Measurements from ENCODE around the gene FANCE. TPM values are rescaled to one million over a fixed set of nuclear protein-coding genes. Genes with fewer than 3 reads are reported as not detected.
A peak's percentile ranks its signal among the peaks of the same experiment; 100 is the strongest.

FANCE gene
- total RNA-seq, 2 donors from 2014 or later, result 4.9 to 9.2 TPM

DNA sequence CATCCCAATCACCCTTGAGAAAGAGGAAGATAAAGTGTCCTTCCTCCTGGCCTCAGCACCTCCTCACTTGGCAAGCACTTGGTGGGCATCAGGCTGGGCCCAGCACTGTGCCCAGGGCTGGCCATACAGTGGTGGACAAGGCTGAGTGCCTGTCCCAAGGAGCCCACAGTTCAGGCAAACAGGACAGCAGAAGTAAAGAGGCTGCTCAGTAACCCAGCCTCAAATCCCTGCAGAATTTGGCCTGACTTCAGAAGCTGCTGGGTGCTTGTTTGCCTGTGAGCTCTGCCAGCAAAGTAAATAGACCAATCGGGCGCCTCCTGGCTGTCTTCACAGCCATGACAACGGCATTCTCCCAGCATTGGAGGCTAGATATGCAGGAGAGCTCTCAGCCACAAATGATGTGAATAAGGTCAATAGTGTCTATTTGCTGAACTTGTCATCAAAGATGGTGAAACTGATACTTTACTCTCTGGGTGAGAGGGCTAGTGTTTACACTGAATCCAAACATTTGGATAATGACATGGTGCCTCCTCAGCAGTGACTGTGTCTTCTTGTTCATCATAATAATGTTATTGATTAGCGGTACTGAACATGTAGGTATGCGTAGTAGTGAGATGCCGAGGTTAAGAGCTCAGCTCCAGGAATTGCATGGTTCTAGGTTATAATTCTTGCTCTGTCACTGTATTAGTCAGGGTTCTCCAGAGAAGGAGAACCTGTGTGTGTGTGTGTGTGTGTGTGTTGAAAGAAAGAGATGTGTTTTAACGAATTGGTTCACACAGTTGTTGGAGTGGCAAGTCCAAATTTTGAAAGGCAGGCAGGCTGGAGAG is 36.9 kb upstream of the FANCE start:
- intact Hi-C loops (cut with DNase I), result no loop called here
- DNase-seq (peak; percentile 84 to 91 (median 90)), ATAC-seq (peak; percentile 93)
- WGBS, 2 donors, result 32 to 41% methylated on average over 6 to 7 of the region's 7 CpGs
- no peak for TF ChIP-seq POLR2A (IDR thresholded peaks at IDR 0.05)
- TF ChIP-seq, protein P1, sequence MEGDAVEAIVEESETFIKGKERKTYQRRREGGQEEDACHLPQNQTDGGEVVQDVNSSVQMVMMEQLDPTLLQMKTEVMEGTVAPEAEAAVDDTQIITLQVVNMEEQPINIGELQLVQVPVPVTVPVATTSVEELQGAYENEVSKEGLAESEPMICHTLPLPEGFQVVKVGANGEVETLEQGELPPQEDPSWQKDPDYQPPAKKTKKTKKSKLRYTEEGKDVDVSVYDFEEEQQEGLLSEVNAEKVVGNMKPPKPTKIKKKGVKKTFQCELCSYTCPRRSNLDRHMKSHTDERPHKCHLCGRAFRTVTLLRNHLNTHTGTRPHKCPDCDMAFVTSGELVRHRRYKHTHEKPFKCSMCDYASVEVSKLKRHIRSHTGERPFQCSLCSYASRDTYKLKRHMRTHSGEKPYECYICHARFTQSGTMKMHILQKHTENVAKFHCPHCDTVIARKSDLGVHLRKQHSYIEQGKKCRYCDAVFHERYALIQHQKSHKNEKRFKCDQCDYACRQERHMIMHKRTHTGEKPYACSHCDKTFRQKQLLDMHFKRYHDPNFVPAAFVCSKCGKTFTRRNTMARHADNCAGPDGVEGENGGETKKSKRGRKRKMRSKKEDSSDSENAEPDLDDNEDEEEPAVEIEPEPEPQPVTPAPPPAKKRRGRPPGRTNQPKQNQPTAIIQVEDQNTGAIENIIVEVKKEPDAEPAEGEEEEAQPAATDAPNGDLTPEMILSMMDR (IDR thresholded peaks at IDR 0.05), result peak; percentile 50 to 92 (median 80)
- H3K36me3 ChIP-seq (replicated peaks in 1 of 2; ENCODE audit: insufficient read depth in 1 of 2, low read depth in 2 of 2), result peaks cover 0 to 2% of the 10 kb centered on the region in 2 donors
- peaks cover 9% of the 10 kb centered on the region for H3K4me1 ChIP-seq
- H3K4me3 ChIP-seq, result no peak overlapping the region
- no peak overlapping the region for H3K27ac ChIP-seq
- H3K9me3 ChIP-seq, result no peaks in the 10 kb centered on the region
- no peaks in the 10 kb centered on the region for H3K27me3 ChIP-seq

DNA sequence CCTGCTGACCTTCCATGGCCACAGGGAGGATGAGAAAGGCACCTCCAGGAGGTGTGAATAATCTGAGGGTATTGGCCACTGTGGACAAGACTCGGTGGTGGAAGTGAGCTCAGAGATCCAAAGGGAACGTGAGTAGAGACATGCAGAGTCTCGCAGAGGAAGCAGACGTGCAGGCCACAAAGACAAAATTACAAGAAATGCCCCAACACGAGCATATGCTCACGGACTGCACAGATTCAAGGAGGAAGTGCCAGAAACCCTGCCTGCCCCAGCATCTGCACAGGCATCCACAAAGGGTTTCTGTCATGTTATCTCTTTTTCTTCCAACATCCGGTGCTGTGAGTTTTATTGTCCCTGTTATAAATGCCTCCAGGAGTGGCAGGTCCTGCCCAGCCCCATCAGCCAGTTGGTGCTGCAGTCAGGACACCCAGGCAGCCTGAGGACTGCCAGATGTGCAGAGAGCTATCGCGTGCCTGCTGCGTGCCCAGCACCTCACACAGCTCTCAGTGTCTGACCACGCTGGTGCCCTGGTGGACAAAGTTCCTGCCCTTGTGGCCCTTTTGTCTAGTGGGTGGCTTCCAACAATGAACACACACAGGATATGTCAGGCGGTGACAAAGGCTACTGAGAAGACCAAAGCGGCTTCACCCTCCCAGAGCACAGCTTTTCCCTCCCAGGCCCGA is 34.0 kb upstream of the FANCE start:
- Histone ChIP-seq H3K4me1 (peaks cover 9% of the 10 kb centered on the region), H3K9me3 (no peaks in the 10 kb centered on the region), H3K27ac (no peak overlapping the region), H3K36me3 (replicated peaks in 1 of 2; ENCODE audit: insufficient read depth in 1 of 2, low read depth in 2 of 2) (peaks cover 0 to 6% of the 10 kb centered on the region in 2 donors), H3K4me3 (no peak overlapping the region), H3K27me3 (no peaks in the 10 kb centered on the region)
- no peak for ATAC-seq
- TF ChIP-seq, protein P1 (IDR thresholded peaks at IDR 0.05), result no peak
- no peak for TF ChIP-seq POLR2A (IDR thresholded peaks at IDR 0.05)
- peak in 1 of 4 donors; percentile 35 for DNase-seq
- intact Hi-C loops (cut with DNase I), result no loop called here
- WGBS, 2 donors, result 81 to 92% methylated on average over 9 to 14 of the region's 14 CpGs

DNA sequence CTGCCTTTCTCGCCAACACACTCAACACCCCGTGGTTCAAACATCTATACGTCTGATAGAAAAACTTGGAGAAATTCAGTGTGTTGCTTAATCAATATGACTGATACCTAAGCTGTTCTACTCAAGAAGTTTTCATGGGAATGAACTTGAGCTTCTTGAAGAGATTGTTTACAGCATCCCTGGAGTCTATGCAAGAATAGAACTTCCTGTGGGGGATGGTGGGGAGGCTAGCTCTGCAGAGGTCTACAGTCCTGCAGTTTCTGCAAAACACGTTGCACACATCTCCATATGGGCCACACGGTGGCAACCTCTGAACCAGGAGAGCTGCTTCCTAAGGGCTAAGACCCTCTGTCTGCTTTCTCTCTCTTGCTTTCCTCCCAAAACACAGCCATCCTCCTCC is 32.7 kb upstream of the FANCE start:
- 75 to 80% methylated on average over 5 of the region's 5 CpGs for WGBS, 2 donors
- H3K4me1 ChIP-seq, result peaks cover 9% of the 10 kb centered on the region
- H3K9me3 ChIP-seq, result no peaks in the 10 kb centered on the region
- H3K4me3 ChIP-seq, result no peak overlapping the region
- peaks cover 0 to 7% of the 10 kb centered on the region in 2 donors for H3K36me3 ChIP-seq (replicated peaks in 1 of 2; ENCODE audit: insufficient read depth in 1 of 2, low read depth in 2 of 2)
- TF ChIP-seq, protein P1 (IDR thresholded peaks at IDR 0.05), result no peak
- TF ChIP-seq POLR2A (IDR thresholded peaks at IDR 0.05), result no peak
- intact Hi-C loops (cut with DNase I), result no loop called here
- no peak for ATAC-seq
- no peaks in the 10 kb centered on the region for H3K27me3 ChIP-seq
- no peak for DNase-seq
- H3K27ac ChIP-seq, result no peak overlapping the region

DNA sequence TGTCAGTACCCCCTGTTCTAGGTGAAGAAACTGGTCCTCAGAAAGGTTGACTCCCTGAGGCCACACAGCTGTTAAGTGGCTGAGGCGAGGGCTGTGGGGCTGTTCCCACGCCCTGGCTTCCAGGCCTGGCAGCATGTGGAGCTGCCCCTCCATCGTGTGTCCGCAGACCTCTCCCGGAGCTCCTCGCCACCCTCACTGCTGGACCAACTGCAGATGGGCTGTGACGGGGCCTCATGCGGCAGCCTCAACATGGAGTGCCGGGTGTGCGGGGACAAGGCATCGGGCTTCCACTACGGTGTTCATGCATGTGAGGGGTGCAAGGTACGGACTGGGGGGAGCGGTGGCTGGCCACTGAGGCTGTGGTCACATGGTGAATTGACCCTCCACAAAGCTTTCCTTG is 32.2 kb upstream of the FANCE start:
- intact Hi-C loops (cut with DNase I), result no loop called here
- TF ChIP-seq, protein P1 (IDR thresholded peaks at IDR 0.05), result no peak
- no peaks in the 10 kb centered on the region for H3K9me3 ChIP-seq
- H3K4me3 ChIP-seq, result no peak overlapping the region
- no peaks in the 10 kb centered on the region for H3K27me3 ChIP-seq
- ATAC-seq (no peak), DNase-seq (no peak)
- 95% methylated on average over 14 of the region's 14 CpGs; no CpG with 5 or more reads in 1 of the 2 donors for WGBS, 2 donors
- H3K4me1 ChIP-seq, result peaks cover 5% of the 10 kb centered on the region
- peaks cover 0 to 8% of the 10 kb centered on the region in 2 donors for H3K36me3 ChIP-seq (replicated peaks in 1 of 2; ENCODE audit: insufficient read depth in 1 of 2, low read depth in 2 of 2)
- no peak overlapping the region for H3K27ac ChIP-seq

Data from body of pancreas (tissue), 4 donors.